ENCODE data around the gene EMC8. TPM values are rescaled to one million over a fixed set of nuclear protein-coding genes. Genes with fewer than 3 reads are reported as not detected.

The EMC8 gene
- polyA plus RNA-seq, 1 experiment, result 30.5 TPM

DNA sequence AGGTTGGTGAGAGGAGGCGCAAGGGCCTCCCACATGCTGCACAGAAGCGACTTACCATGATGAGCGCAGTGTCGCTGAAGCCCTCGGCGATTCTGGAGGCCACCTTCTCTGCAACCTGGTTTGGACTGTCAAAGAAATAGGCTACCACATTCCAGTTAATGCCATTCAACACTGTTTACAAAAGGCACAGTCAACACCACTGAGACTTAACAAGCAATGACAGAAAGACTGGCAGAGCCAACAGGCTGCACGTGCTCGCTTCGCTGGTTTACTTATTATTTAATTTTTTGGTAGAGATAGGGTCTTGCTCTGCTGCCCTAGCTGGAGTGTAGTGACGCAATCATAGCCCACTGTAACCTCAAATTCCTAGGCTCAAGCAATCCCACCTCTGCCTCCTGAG lies 18.2 kb downstream of the EMC8 start:
- Histone ChIP-seq H3K4me3 (ENCODE audit: low read depth, low read length) (no peak overlapping the region), H3K27me3 (ENCODE audit: control insufficient read depth, insufficient read depth, low read length) (no peaks in the 10 kb centered on the region), H3K27ac (ENCODE audit: low read depth, low read length) (no peak overlapping the region), H3K9me3 (ENCODE audit: control insufficient read depth, insufficient read depth, low read length) (no peaks in the 10 kb centered on the region; the same call in 1 of the 2 replicates)
- no peak for DNase-seq (ENCODE audit: low read depth, low spot score)
- TF ChIP-seq CTCF (IDR thresholded peaks at IDR 0.05; ENCODE audit: low read depth, low read length), result no peak
- POLR2A ChIA-PET, result no interaction called here
- CTCF ChIA-PET, result no interaction called here

- no peak overlapping the region for H3K4me3 ChIP-seq (ENCODE audit: low read depth, low read length)
- H3K9me3 ChIP-seq (ENCODE audit: control insufficient read depth, insufficient read depth, low read length), result no peaks in the 10 kb centered on the region; the same call in 1 of the 2 replicates
- no peak for TF ChIP-seq CTCF (IDR thresholded peaks at IDR 0.05; ENCODE audit: low read depth, low read length)
- no peak overlapping the region for H3K27ac ChIP-seq (ENCODE audit: low read depth, low read length)
- no peaks in the 10 kb centered on the region for H3K27me3 ChIP-seq (ENCODE audit: control insufficient read depth, insufficient read depth, low read length)
- POLR2A ChIA-PET, result no interaction called here
- CTCF ChIA-PET, result no interaction called here
- no peak for DNase-seq (ENCODE audit: low read depth, low spot score)
Measured at GRCh38 chr16:85780281-85780680, 19.1 kb downstream of the EMC8 start.

DNA sequence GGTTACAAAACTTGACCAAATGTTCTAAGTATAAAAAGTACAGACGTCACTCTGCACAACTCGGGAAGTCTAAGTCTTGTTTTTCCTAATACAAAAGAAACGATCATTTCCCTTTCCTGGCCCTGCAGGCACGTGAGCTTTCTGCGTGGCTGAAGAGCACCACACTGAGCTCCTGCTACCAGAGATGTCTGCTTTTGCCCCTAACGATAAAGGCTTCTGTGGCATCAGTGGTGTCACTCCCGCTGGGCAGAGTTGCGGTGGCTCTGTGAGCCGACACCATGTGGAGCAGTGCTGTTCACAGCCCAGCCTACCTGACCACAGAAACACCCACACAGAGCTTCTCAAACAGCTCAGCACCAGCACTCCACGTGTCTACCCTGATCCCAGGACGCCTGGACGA lies 20.5 kb downstream of the EMC8 start:
- Histone ChIP-seq H3K27me3 (ENCODE audit: control insufficient read depth, insufficient read depth, low read length) (no peaks in the 10 kb centered on the region), H3K27ac (ENCODE audit: low read depth, low read length) (no peak overlapping the region), H3K4me3 (ENCODE audit: low read depth, low read length) (no peak overlapping the region), H3K9me3 (ENCODE audit: control insufficient read depth, insufficient read depth, low read length) (no peaks in the 10 kb centered on the region; the same call in 1 of the 2 replicates)
- no peak for DNase-seq (ENCODE audit: low read depth, low spot score)
- POLR2A ChIA-PET, result no interaction called here
- TF ChIP-seq CTCF (IDR thresholded peaks at IDR 0.05; ENCODE audit: low read depth, low read length), result no peak
- CTCF ChIA-PET, result no interaction called here

GRCh38 chr16:85777583-85778310 lies 21.6 kb downstream of the EMC8 start:
- peak overlapping the region; percentile 31 for H3K27ac ChIP-seq (ENCODE audit: low read depth, low read length)
- TF ChIP-seq CTCF (IDR thresholded peaks at IDR 0.05; ENCODE audit: low read depth, low read length), result no peak
- no peak for DNase-seq (ENCODE audit: low read depth, low spot score)
- no peak overlapping the region for H3K4me3 ChIP-seq (ENCODE audit: low read depth, low read length)
- H3K9me3 ChIP-seq (ENCODE audit: control insufficient read depth, insufficient read depth, low read length), result no peaks in the 10 kb centered on the region; the same call in 1 of the 2 replicates
- ChIA-PET POLR2A (no interaction called here), CTCF (no interaction called here)
- H3K27me3 ChIP-seq (ENCODE audit: control insufficient read depth, insufficient read depth, low read length), result no peaks in the 10 kb centered on the region

DNA sequence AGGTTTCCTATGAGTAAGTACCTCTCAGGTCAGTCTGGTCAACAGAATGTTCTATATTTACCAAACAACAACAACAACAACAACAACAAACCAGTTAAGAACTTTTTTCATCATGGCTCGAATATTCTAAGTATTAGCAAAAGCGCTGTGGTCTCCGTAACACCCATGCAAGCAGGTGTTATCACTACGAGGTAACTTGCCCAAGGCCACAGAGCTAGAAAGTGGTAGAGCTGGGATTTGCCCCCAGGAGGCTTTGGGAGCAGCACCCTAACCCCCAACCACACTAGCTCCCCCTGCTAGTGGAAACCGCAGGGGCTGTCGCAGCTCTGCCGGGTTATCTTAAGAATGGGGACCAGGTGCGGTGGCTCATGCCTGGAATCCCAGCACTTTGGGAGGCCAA lies 24.5 kb downstream of the EMC8 start:
- Histone ChIP-seq H3K9me3 (ENCODE audit: control insufficient read depth, insufficient read depth, low read length) (no peaks in the 10 kb centered on the region), H3K27ac (ENCODE audit: low read depth, low read length) (no peak overlapping the region), H3K27me3 (ENCODE audit: control insufficient read depth, insufficient read depth, low read length) (no peaks in the 10 kb centered on the region), H3K4me3 (ENCODE audit: low read depth, low read length) (no peak overlapping the region)
- DNase-seq (ENCODE audit: low read depth, low spot score), result no peak
- TF ChIP-seq CTCF (IDR thresholded peaks at IDR 0.05; ENCODE audit: low read depth, low read length), result no peak
- ChIA-PET CTCF (no interaction called here), POLR2A (interaction anchor here (0.6 kb wide), 1 partner anchor 25 kb away, joined by 3 read pairs; no protein-coding TSS in a partner anchor)
